ENCODE data around the gene ZNF366.

Gene ZNF366

GRCh38 chr5:72488756-72489155 is 18.5 kb downstream of the ZNF366 start:
- FAIRE-seq, result no peak

GRCh38 chr5:72487177-72487576 is 20.0 kb downstream of the ZNF366 start:
- no peak for FAIRE-seq

- no peak for FAIRE-seq
Observed at GRCh38 chr5:72486371-72486770, 20.8 kb downstream of the ZNF366 start.

- FAIRE-seq, result no peak
Observed at GRCh38 chr5:72485430-72485974, 21.7 kb downstream of the ZNF366 start.

- no peak for FAIRE-seq
Observed at GRCh38 chr5:72482046-72482445, 25.2 kb downstream of the ZNF366 start.

GRCh38 chr5:72480841-72481240 is 26.4 kb downstream of the ZNF366 start:
- no peak for FAIRE-seq

GRCh38 chr5:72479921-72480320 is 27.3 kb downstream of the ZNF366 start:
- FAIRE-seq, result no peak

- no peak for FAIRE-seq
Observed at GRCh38 chr5:72478684-72479083, 28.5 kb downstream of the ZNF366 start.

- FAIRE-seq, result no peak
Observed at GRCh38 chr5:72478276-72478675, 28.9 kb downstream of the ZNF366 start.

GRCh38 chr5:72477644-72478043 is 29.6 kb downstream of the ZNF366 start:
- FAIRE-seq, result no peak

GRCh38 chr5:72477176-72477575 is 30.0 kb downstream of the ZNF366 start:
- FAIRE-seq, result no peak

GRCh38 chr5:72476721-72477120 is 30.5 kb downstream of the ZNF366 start:
- no peak for FAIRE-seq

- no peak for FAIRE-seq
Observed at GRCh38 chr5:72476275-72476674, 30.9 kb downstream of the ZNF366 start.

GRCh38 chr5:72474516-72474915 is 32.7 kb downstream of the ZNF366 start:
- no peak for FAIRE-seq

- no peak for FAIRE-seq
Observed at GRCh38 chr5:72474046-72474500, 33.1 kb downstream of the ZNF366 start.

- FAIRE-seq, result no peak
Observed at GRCh38 chr5:72472666-72473422, 34.4 kb downstream of the ZNF366 start.

GRCh38 chr5:72472031-72472430 is 35.2 kb downstream of the ZNF366 start:
- FAIRE-seq, result no peak

GRCh38 chr5:72470826-72471225 is 36.4 kb downstream of the ZNF366 start:
- no peak for FAIRE-seq

- no peak for FAIRE-seq
Observed at GRCh38 chr5:72468606-72469005, 38.6 kb downstream of the ZNF366 start.

- no peak for FAIRE-seq
Observed at GRCh38 chr5:72468024-72468423, 39.2 kb downstream of the ZNF366 start.

GRCh38 chr5:72467461-72467860 is 39.7 kb downstream of the ZNF366 start:
- no peak for FAIRE-seq

GRCh38 chr5:72465601-72466563 is 41.3 kb downstream of the ZNF366 start:
- FAIRE-seq, result no peak

- FAIRE-seq, result no peak
Observed at GRCh38 chr5:72465066-72465465, 42.1 kb downstream of the ZNF366 start.

Measured in colon (tissue), 2 donors.